ENCODE data around the gene SLC66A3.

DNA sequence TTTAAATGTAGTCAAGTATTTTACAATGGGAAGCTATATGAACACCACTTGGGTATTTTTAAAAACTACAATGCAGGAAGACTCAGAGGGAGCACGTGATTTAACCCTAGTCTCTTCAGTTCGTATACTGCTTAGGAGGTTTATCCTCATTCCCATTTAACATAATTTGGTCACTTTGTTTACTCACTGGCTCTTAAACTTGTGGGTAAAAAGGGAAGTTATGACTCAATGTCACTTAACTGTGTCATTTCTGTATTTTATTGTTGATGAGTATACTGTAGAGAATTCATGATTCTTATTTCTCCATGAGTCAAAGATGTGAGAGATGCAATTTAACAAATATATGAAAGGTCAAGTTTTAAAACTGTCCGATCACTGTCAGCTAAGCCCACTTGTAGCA lies 48.2 kb downstream of the SLC66A3 start:
- TF ChIP-seq, protein P1, sequence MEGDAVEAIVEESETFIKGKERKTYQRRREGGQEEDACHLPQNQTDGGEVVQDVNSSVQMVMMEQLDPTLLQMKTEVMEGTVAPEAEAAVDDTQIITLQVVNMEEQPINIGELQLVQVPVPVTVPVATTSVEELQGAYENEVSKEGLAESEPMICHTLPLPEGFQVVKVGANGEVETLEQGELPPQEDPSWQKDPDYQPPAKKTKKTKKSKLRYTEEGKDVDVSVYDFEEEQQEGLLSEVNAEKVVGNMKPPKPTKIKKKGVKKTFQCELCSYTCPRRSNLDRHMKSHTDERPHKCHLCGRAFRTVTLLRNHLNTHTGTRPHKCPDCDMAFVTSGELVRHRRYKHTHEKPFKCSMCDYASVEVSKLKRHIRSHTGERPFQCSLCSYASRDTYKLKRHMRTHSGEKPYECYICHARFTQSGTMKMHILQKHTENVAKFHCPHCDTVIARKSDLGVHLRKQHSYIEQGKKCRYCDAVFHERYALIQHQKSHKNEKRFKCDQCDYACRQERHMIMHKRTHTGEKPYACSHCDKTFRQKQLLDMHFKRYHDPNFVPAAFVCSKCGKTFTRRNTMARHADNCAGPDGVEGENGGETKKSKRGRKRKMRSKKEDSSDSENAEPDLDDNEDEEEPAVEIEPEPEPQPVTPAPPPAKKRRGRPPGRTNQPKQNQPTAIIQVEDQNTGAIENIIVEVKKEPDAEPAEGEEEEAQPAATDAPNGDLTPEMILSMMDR (IDR thresholded peaks at IDR 0.05): no peak
- TF ChIP-seq POLR2A (IDR thresholded peaks at IDR 0.05): no peak
